GM12878 (cell line): Measurements from ENCODE around the gene PCID2. TPM values are rescaled to one million over a fixed set of nuclear protein-coding genes. Genes with fewer than 3 reads are reported as not detected.

Source experiments
- ATAC-seq: fragments of 200-7000 bp; cut with Tn5 transposase; 3 replicates; pipeline ENCODE4 v1.9.1; 2020; ENCODE audit warnings: mild to moderate bottlenecking, moderate library complexity
- BruUV-seq: library from RNA; stranded (reverse); fragments of 400-500 nt; replicated peaks from 2 replicates; lab custom pipeline; 2021; lab: Mats Ljungman, UMichigan
- CTCF ChIA-PET: fragments of 300-600 bp; sonication (Branson Sonifier 250); formaldehyde crosslinking; extraction: SDS; loops from one replicate; lab custom pipeline; 2021; ENCODE audit warnings: inconsistent platforms; lab: Yijun Ruan, JAX
- POLR2A ChIA-PET: fragments of 350-600 bp; formaldehyde crosslinking; extraction: SDS; loops from one replicate; lab custom pipeline; 2021; ENCODE audit warnings: inconsistent platforms; lab: Charles Lee
- RAD21 ChIA-PET: fragments of 300-600 bp; sonication (Branson Sonifier 250); formaldehyde crosslinking; loops from one replicate; lab custom pipeline; 2023; ENCODE audit warnings: antibody characterized with exemption; ENCODE audit not compliant: unreplicated experiment; lab: Charles Lee
- SMC1A ChIA-PET: fragments of 300-600 bp; sonication (Branson Sonifier 250); formaldehyde crosslinking; loops from one replicate; lab custom pipeline; 2023; ENCODE audit not compliant: unreplicated experiment, uncharacterized antibody; lab: Charles Lee
- DNase-seq: peaks from one replicate; pipeline ENCODE4 v3.0.0-alpha.2; 2011; ENCODE audit warnings: low read depth, low spot score
- FAIRE-seq: peaks from 3 replicates; lab custom pipeline; 2011; peaks lifted over from hg19 to GRCh38; lab: Jason Lieb, UNC
- H2AFZ ChIP-seq: 2 replicates; pipeline ENCODE4 v1.6.0; 2011; ENCODE audit warnings: low read depth, low read length, control low read depth; ENCODE audit not compliant: control insufficient read depth
- H3K27ac ChIP-seq: 2 replicates; pipeline ENCODE4 v1.5.1; 2011; ENCODE audit warnings: control low read depth; ENCODE audit not compliant: control insufficient read depth, insufficient read depth
- H3K27me3 ChIP-seq, 2 experiments: replicated peaks in 1 of 2; 2 replicates each; pipeline versions ENCODE4 v1.6.0 to v1.6.1; 2011; ENCODE audit warnings: low read length in 1 of 2; ENCODE audit not compliant: control insufficient read depth in 2 of 2, insufficient read depth in 2 of 2
- H3K36me3 ChIP-seq, 2 experiments: 2 replicates each; pipeline ENCODE4 v1.5.1; 2011; ENCODE audit warnings: low read length in 1 of 2; ENCODE audit not compliant: control insufficient read depth in 2 of 2, insufficient read depth in 2 of 2
- H3K4me1 ChIP-seq: 2 replicates; pipeline ENCODE4 v1.6.1; 2011; ENCODE audit warnings: mild to moderate bottlenecking, low read length, moderate library complexity, mixed read lengths; ENCODE audit not compliant: control insufficient read depth, insufficient read depth
- H3K4me2 ChIP-seq: 2 replicates; pipeline ENCODE4 v1.6.0; 2011; ENCODE audit warnings: control low read depth; ENCODE audit not compliant: control insufficient read depth, insufficient read depth
- H3K4me3 ChIP-seq: fragments of 200-600 bp; sonication (generic); 2 replicates; pipeline ENCODE4 v1.5.1; 2016
- H3K79me2 ChIP-seq: 2 replicates; pipeline ENCODE4 v1.6.0; 2011; ENCODE audit warnings: low read length; ENCODE audit not compliant: control insufficient read depth, insufficient read depth
- H3K9ac ChIP-seq: 2 replicates; pipeline ENCODE4 v1.8.0; 2011; ENCODE audit warnings: low read length, control low read depth, mixed read lengths; ENCODE audit not compliant: control insufficient read depth, insufficient read depth
- H3K9me3 ChIP-seq: replicated peaks from 3 replicates; pipeline ENCODE4 v1.5.1; 2011; ENCODE audit warnings: mild to moderate bottlenecking, low read length; ENCODE audit not compliant: control insufficient read depth, insufficient read depth
- H4K20me1 ChIP-seq: 2 replicates; pipeline ENCODE4 v1.6.0; 2011; ENCODE audit not compliant: control insufficient read depth, insufficient read depth
- CEBPB ChIP-seq, 2 experiments: fragments of 150-350 bp in 1 of 2; IDR thresholded peaks; 2 replicates each; pipeline ENCODE4 v1.6.1; 2012 to 2014; ENCODE audit warnings: low read depth in 2 of 2, low read length in 2 of 2, borderline replicate concordance in 1 of 2, inconsistent platforms in 1 of 2
- DPF2 ChIP-seq: fragments of 450-650 bp; IDR thresholded peaks from 2 replicates; pipeline ENCODE4 v1.6.1; 2017; ENCODE audit warnings: mild to moderate bottlenecking
- EZH2 ChIP-seq: IDR thresholded peaks from 2 replicates; pipeline ENCODE4 v1.6.1; 2012; ENCODE audit warnings: low read depth, mild to moderate bottlenecking, control low read depth, inconsistent platforms, low read length, borderline replicate concordance; ENCODE audit not compliant: control insufficient read depth
- HDAC6 ChIP-seq: fragments of 200-600 bp; sonication (generic); IDR thresholded peaks from one replicate; pipeline ENCODE4 v1.8.0; 2017; ENCODE audit warnings: antibody characterized with exemption; ENCODE audit not compliant: unreplicated experiment
- LARP7 ChIP-seq: fragments of 450-650 bp; IDR thresholded peaks from 2 replicates; pipeline ENCODE4 v1.6.1; 2017; ENCODE audit warnings: mild to moderate bottlenecking
- NRF1 ChIP-seq: conservative IDR thresholded peaks from 2 replicates; pipeline ENCODE4 v1.6.1; 2011; ENCODE audit warnings: mild to moderate bottlenecking, low read depth, low read length, improper control_type of control experiment
- SUPT20H ChIP-seq: IDR thresholded peaks from 2 replicates; pipeline ENCODE4 v1.6.1; 2011; ENCODE audit warnings: low read depth, mild to moderate bottlenecking, low read length, moderate library complexity, borderline replicate concordance; ENCODE audit not compliant: control insufficient read depth
- TARDBP ChIP-seq: IDR thresholded peaks from 2 replicates; pipeline ENCODE4 v1.6.1; 2016; ENCODE audit warnings: borderline replicate concordance
- ZNF217 ChIP-seq: fragments of 450-650 bp; IDR thresholded peaks from 2 replicates; pipeline ENCODE4 v1.6.1; 2017; ENCODE audit warnings: antibody characterized with exemption, mild to moderate bottlenecking
- ZNF24 ChIP-seq: fragments of 450-650 bp; IDR thresholded peaks from 2 replicates; pipeline ENCODE4 v1.6.1; 2017; ENCODE audit warnings: antibody characterized with exemption, mild to moderate bottlenecking
- ZNF274 ChIP-seq: IDR thresholded peaks from one replicate; pipeline ENCODE4 v1.8.0; 2011; ENCODE audit not compliant: insufficient read length, insufficient read depth
- WGBS: methylation state at CpG from one replicate; pipeline ENCODE4 v1.1.6; 2016; ENCODE audit warnings: low lambda C conversion rate; ENCODE audit not compliant: insufficient replicate concordance, insufficient coverage; ENCODE audit errors: missing lambda C conversion rate; 5-methylcytosine and 5-hydroxymethylcytosine counted together
- in situ Hi-C: fragments of 300-500 bp; cut with MboI; formaldehyde crosslinking; loops from 9 replicates; pipeline ENCODE4 v1.14.3; 2018; ENCODE audit warnings: mixed read lengths
- intact Hi-C: fragments of 100-400 bp; cut with micrococcal nuclease; formaldehyde crosslinking; loops from one replicate; pipeline ENCODE4 v1.14.2; 2022; ENCODE audit not compliant: unreplicated experiment
- polyA plus RNA-seq, 11 experiments: library from polyadenylated mRNA; depleted of rRNA in 4 of 11; unstranded in 6 of 11; stranded (reverse) in 5 of 11; fragments of >200 nt; fragmentation: Nextera tagmentation in 4 of 11; fragmentation: Illumina TruSeq in 1 of 11; extraction: Ambion mirVana in 4 of 11; extraction: Trizol in 1 of 11; gene quantifications; 1 replicate in 1 of 11; 2 replicates in 10 of 11; pipeline versions ENCODE4 v1.2.1 to v1.2.3, GENCODE V29; 2011 to 2016; ENCODE audit warnings: inconsistent platforms in 2 of 11, missing spikeins in 2 of 11, low read depth in 1 of 11
- total RNA-seq, 4 experiments: library from RNA; depleted of rRNA in 3 of 4; stranded (reverse); fragments of >200 nt in 3 of 4; fragmentation: Illumina TruSeq in 1 of 4; extraction: Trizol in 1 of 4; gene quantifications; 2 replicates each; pipeline versions ENCODE4 v1.2.1 to v1.2.3, GENCODE V29; 2013 to 2021
- TF ChIP-seq, protein P1 (sequence below): fragments of 450-650 bp; IDR thresholded peaks from 2 replicates; pipeline ENCODE4 v1.6.1; 2017; ENCODE audit warnings: mild to moderate bottlenecking
- TF ChIP-seq, protein P2 (sequence below): fragments of 450-650 bp; formaldehyde crosslinking; IDR thresholded peaks from 2 replicates; pipeline ENCODE4 v1.4.0; 2022; ENCODE audit warnings: mild to moderate bottlenecking, moderate library complexity

The PCID2 gene
- total and polyA plus RNA-seq, 10 of the 15 experiments (the other 5 are each of a cell fraction or from before 2014, with no cell fraction given), result 37.0 to 98.1 (median 58.3) TPM

DNA sequence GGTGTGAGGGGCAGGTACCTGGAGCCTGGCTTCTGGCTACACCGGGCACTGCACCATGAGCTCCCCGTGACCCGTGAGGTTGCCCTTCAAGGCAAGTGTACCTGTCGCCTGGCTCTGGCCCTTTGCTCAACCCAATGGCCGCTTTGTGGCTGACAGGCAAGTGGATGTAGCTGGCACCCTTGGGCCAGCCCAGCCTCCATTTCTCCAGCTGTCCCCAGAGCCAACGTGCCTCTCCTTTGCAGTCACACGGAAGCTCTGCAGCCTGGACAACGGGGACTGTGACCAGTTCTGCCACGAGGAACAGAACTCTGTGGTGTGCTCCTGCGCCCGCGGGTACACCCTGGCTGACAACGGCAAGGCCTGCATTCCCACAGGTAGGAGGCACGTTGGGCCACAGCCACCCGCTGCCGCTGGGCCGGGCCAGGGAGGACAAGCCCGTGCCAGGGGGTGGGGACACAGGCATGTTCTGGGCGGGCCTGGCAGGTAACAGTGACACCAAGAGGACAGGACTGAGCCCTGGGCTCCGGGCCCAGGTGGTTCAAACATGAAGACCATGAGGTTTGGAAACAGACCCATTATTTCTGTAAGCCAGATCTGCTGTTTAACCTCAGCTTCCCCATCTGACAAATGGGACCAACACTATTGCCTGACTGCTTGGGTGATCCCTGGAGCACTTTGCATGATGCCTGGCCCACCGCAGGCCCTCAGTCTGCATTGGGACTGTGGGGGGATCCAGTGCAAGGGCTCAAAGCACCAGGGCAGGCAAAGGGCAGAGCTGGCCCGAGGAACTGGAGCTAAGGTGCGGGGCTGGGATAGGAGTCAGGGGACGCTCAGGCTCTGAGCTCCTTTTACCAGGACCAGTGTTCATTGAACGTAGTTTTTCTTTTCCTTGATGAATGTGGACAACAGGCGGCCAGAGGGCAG lies 67.5 kb downstream of the PCID2 start:
- SMC1A ChIA-PET, result no interaction called here
- Histone ChIP-seq H2AFZ (no peak overlapping the region), H3K36me3 (no peaks in the 10 kb centered on the region), H3K4me3 (no peak overlapping the region), H4K20me1 (no peaks in the 10 kb centered on the region), H3K9ac (no peak overlapping the region), H3K4me2 (no peak overlapping the region), H3K9me3 (no peaks in the 10 kb centered on the region; the same call in 2 of the 3 replicates), H3K4me1 (no peaks in the 10 kb centered on the region), H3K27ac (no peak overlapping the region), H3K27me3 (no peaks in the 10 kb centered on the region; a peak in 1 of 4 replicates), H3K79me2 (no peaks in the 10 kb centered on the region)
- RAD21 ChIA-PET, result no interaction called here
- intact Hi-C loops (no loop called here), in situ Hi-C loops (no loop called here)
- POLR2A ChIA-PET, result no interaction called here
- ATAC-seq (no peak), FAIRE-seq (no peak), DNase-seq (no peak)
- CTCF ChIA-PET, result no interaction called here
- 44% methylated on average over 26 of the region's 26 CpGs for WGBS
- no TSS peak for BruUV-seq
- TF ChIP-seq SUPT20H (no peak), TARDBP (no peak), ZNF24 (no peak), NRF1 (no peak), ZNF274 (no peak), CEBPB (IDR thresholded peaks at IDR 0.05; ENCODE audit: borderline replicate concordance in 1 of 2, low read depth in 2 of 2, low read length in 2 of 2) (no peak), DPF2 (no peak), HDAC6 (no peak), ZNF217 (no peak), LARP7 (no peak), EZH2 (no peak)
- TF ChIP-seq, protein P1, sequence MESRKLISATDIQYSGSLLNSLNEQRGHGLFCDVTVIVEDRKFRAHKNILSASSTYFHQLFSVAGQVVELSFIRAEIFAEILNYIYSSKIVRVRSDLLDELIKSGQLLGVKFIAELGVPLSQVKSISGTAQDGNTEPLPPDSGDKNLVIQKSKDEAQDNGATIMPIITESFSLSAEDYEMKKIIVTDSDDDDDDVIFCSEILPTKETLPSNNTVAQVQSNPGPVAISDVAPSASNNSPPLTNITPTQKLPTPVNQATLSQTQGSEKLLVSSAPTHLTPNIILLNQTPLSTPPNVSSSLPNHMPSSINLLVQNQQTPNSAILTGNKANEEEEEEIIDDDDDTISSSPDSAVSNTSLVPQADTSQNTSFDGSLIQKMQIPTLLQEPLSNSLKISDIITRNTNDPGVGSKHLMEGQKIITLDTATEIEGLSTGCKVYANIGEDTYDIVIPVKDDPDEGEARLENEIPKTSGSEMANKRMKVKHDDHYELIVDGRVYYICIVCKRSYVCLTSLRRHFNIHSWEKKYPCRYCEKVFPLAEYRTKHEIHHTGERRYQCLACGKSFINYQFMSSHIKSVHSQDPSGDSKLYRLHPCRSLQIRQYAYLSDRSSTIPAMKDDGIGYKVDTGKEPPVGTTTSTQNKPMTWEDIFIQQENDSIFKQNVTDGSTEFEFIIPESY, result no peak
- TF ChIP-seq, protein P2, sequence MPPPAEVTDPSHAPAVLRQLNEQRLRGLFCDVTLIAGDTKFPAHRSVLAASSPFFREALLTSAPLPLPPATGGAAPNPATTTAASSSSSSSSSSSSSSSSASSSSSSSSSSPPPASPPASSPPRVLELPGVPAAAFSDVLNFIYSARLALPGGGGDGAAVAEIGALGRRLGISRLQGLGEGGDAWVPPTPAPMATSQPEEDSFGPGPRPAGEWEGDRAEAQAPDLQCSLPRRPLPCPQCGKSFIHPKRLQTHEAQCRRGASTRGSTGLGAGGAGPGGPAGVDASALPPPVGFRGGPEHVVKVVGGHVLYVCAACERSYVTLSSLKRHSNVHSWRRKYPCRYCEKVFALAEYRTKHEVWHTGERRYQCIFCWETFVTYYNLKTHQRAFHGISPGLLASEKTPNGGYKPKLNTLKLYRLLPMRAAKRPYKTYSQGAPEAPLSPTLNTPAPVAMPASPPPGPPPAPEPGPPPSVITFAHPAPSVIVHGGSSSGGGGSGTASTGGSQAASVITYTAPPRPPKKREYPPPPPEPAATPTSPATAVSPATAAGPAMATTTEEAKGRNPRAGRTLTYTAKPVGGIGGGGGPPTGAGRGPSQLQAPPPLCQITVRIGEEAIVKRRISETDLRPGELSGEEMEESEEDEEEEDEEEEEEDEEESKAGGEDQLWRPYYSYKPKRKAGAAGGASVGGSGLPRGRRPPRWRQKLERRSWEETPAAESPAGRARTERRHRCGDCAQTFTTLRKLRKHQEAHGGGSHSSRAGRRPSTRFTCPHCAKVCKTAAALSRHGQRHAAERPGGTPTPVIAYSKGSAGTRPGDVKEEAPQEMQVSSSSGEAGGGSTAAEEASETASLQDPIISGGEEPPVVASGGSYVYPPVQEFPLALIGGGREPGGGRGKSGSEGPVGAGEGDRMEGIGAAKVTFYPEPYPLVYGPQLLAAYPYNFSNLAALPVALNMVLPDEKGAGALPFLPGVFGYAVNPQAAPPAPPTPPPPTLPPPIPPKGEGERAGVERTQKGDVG (CRISPR knock-in tag), result no peak
